Naive thymus-derived CD4-positive, alpha-beta T cell (primary cell): ENCODE data around the gene STX17. TPM values are rescaled to one million over a fixed set of nuclear protein-coding genes. Genes with fewer than 3 reads are reported as not detected.

Experiments used
- ATAC-seq: fragments of 150-1000 bp; cut with Tn5 transposase; 2 replicates; pipeline ENCODE4 v1.10.0; 2021; ENCODE audit warnings: mild to moderate bottlenecking, moderate library complexity
- CTCF ChIA-PET: fragments of 350-600 bp; sonication (Branson Sonifier 250); formaldehyde crosslinking; loops from one replicate; lab custom pipeline; 2021; ENCODE audit warnings: antibody characterized with exemption; lab: Charles Lee
- POLR2A ChIA-PET: fragments of 350-600 bp; sonication (Branson Sonifier 250); formaldehyde crosslinking; loops from one replicate; lab custom pipeline; 2021; ENCODE audit warnings: antibody characterized with exemption, inconsistent platforms; lab: Charles Lee
- DNase-seq, 9 donors: peaks; one replicate each; pipeline versions ENCODE4 v3.0.0 to v3.0.0-alpha.2; 2020 to 2022; ENCODE audit warnings: mixed read lengths in 1 of 9
- H3K27ac ChIP-seq: one replicate; pipeline ENCODE4 v1.7.0; 2013; ENCODE audit warnings: mild to moderate bottlenecking, low read depth, low read length, moderate library complexity
- H3K27me3 ChIP-seq, 2 donors: one replicate each; pipeline ENCODE4 v1.7.0; 2013; ENCODE audit warnings: low read length in 2 of 2, mild to moderate bottlenecking in 2 of 2, moderate library complexity in 2 of 2; ENCODE audit not compliant: control insufficient read depth in 2 of 2, insufficient read depth in 2 of 2
- H3K36me3 ChIP-seq, 3 experiments: 1 replicate in 2 of 3; 2 replicates in 1 of 3; pipeline ENCODE4 v1.7.0; 2013; ENCODE audit warnings: low read length in 3 of 3, mild to moderate bottlenecking in 3 of 3, moderate library complexity in 1 of 3; ENCODE audit not compliant: insufficient read depth in 3 of 3, control insufficient read depth in 2 of 3
- H3K4me1 ChIP-seq, 2 donors: one replicate each; pipeline ENCODE4 v1.7.0; 2013; ENCODE audit warnings: low read length in 2 of 2, mild to moderate bottlenecking in 2 of 2, moderate library complexity in 1 of 2; ENCODE audit not compliant: control insufficient read depth in 2 of 2, insufficient read depth in 2 of 2
- H3K4me3 ChIP-seq: 2 replicates; pipeline ENCODE4 v1.7.0; 2013; ENCODE audit warnings: mild to moderate bottlenecking, low read length
- H3K9me3 ChIP-seq, 3 experiments: 1 replicate in 2 of 3; 2 replicates in 1 of 3; pipeline ENCODE4 v1.7.0; 2013; ENCODE audit warnings: low read length in 3 of 3; ENCODE audit not compliant: control insufficient read depth in 2 of 3
- H3K27ac Mint-ChIP-seq, 9 donors: one replicate each; pipeline ENCODE4 v1.8.0; 2020 to 2022; ENCODE audit warnings: mixed read lengths in 9 of 9, mild to moderate bottlenecking in 8 of 9, moderate library complexity in 5 of 9, inconsistent platforms in 2 of 9
- H3K27me3 Mint-ChIP-seq, 5 donors: one replicate each; pipeline ENCODE4 v1.8.0; 2021 to 2022; ENCODE audit warnings: mixed read lengths in 5 of 5, mild to moderate bottlenecking in 1 of 5
- H3K36me3 Mint-ChIP-seq, 5 donors: one replicate each; pipeline ENCODE4 v1.8.0; 2020 to 2022; ENCODE audit warnings: mixed read lengths in 5 of 5, mild to moderate bottlenecking in 3 of 5, inconsistent platforms in 1 of 5
- H3K4me1 Mint-ChIP-seq, 7 donors: one replicate each; pipeline ENCODE4 v1.8.0; 2020 to 2022; ENCODE audit warnings: mixed read lengths in 7 of 7, mild to moderate bottlenecking in 3 of 7, inconsistent platforms in 1 of 7
- H3K4me3 Mint-ChIP-seq, 10 donors: one replicate each; pipeline ENCODE4 v1.8.0; 2020 to 2022; ENCODE audit warnings: mild to moderate bottlenecking in 10 of 10, mixed read lengths in 10 of 10, moderate library complexity in 6 of 10, inconsistent platforms in 2 of 10
- H3K9me3 Mint-ChIP-seq, 11 donors: one replicate each; pipeline ENCODE4 v1.8.0; 2020 to 2022; ENCODE audit warnings: mixed read lengths in 11 of 11, mild to moderate bottlenecking in 4 of 11, inconsistent platforms in 1 of 11, moderate library complexity in 1 of 11
- intact Hi-C, 2 donors: fragments of 100-400 bp; cut with micrococcal nuclease; formaldehyde crosslinking; loops; one replicate each; pipeline ENCODE4 v1.15.1; 2023
- polyA plus RNA-seq, 2 donors: library from polyadenylated mRNA; unstranded; fragments of 300-500 nt; fragmentation: Illumina TruSeq; gene quantifications; one replicate each; pipeline ENCODE4 v1.2.3, GENCODE V29; 2021
- total RNA-seq, 6 experiments: library from RNA in 5 of 6; stranded (reverse) in 5 of 6; gene quantifications; 1 replicate in 5 of 6; 2 replicates in 1 of 6; pipeline ENCODE4 v1.2.3 and lab custom pipeline; 2021 to 2026

Gene STX17
- total and polyA plus RNA-seq, 7 experiments from 2014 or later, result 33.7 to 63.2 (median 39.8) TPM

- H3K27ac ChIP-seq, result no peak overlapping the region
- no peak overlapping the region for H3K4me3 Mint-ChIP-seq
- H3K36me3 ChIP-seq, result no peaks in the 10 kb centered on the region
- DNase-seq (no peak), ATAC-seq (no peak)
- intact Hi-C loops, result loop anchor here in 1 of 2 donors (5.0 to 10.0 kb wide), 2 partner anchors 44 to 142 kb away; partner anchors contain the start of gene NR4A3
- CTCF ChIA-PET, result no interaction called here
- H3K27me3 ChIP-seq, result no peaks in the 10 kb centered on the region
- H3K27ac Mint-ChIP-seq, result no peak overlapping the region
- peaks cover 0 to 2% (median 0%) of the 10 kb centered on the region in 11 donors for H3K9me3 Mint-ChIP-seq
- POLR2A ChIA-PET, result no interaction called here
- peaks cover 0 to 33% (median 0%) of the 10 kb centered on the region in 7 donors for H3K4me1 Mint-ChIP-seq
- H3K4me1 ChIP-seq, result no peaks in the 10 kb centered on the region
- H3K9me3 ChIP-seq, result no peaks in the 10 kb centered on the region
- H3K36me3 Mint-ChIP-seq, result peaks cover 0 to 12% (median 0%) of the 10 kb centered on the region in 5 donors
- no peak overlapping the region for H3K4me3 ChIP-seq
- H3K27me3 Mint-ChIP-seq, result no peaks in the 10 kb centered on the region
These were observed 40.1 kb upstream of the STX17 start for GRCh38 chr9:99866398-99866797.

DNA sequence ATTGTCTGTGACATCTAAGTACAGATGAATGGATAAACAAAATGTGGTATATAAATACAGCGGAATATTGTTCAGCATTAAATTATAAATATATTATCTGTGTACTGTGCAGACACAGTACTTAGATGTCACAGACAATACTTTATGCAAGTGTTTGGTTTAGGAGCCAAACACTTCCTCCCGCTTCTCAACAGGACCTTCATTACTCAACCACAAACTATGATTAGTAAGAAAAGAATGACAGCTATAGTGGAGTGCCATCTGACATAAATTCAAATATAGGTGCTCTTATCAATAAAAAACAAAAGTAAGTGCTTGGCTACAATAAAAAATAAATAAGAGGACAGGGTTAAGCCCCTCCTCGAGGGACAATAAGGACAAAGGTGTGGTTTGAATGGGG, 38.9 kb upstream of the STX17 start:
- H3K4me1 ChIP-seq, result no peaks in the 10 kb centered on the region
- ATAC-seq (no peak), DNase-seq (no peak)
- H3K27me3 ChIP-seq, result no peaks in the 10 kb centered on the region
- H3K27me3 Mint-ChIP-seq, result no peaks in the 10 kb centered on the region
- ChIA-PET POLR2A (no interaction called here), CTCF (no interaction called here)
- peaks cover 0 to 2% (median 0%) of the 10 kb centered on the region in 11 donors for H3K9me3 Mint-ChIP-seq
- no peak overlapping the region for H3K4me3 ChIP-seq
- H3K27ac Mint-ChIP-seq, result peak overlapping the region in 1 of 9 donors; percentile 60
- H3K4me1 Mint-ChIP-seq, result peaks cover 0 to 33% (median 0%) of the 10 kb centered on the region in 7 donors
- H3K9me3 ChIP-seq, result no peaks in the 10 kb centered on the region
- no peak overlapping the region for H3K27ac ChIP-seq
- H3K36me3 ChIP-seq, result no peaks in the 10 kb centered on the region
- H3K4me3 Mint-ChIP-seq, result peak overlapping the region in 1 of 10 donors; percentile 15
- intact Hi-C loops, result loop anchor here in 1 of 2 donors (5.0 to 10.0 kb wide), 2 partner anchors 45 to 143 kb away; partner anchors contain the start of gene NR4A3
- peaks cover 0 to 9% (median 0%) of the 10 kb centered on the region in 5 donors for H3K36me3 Mint-ChIP-seq

DNA sequence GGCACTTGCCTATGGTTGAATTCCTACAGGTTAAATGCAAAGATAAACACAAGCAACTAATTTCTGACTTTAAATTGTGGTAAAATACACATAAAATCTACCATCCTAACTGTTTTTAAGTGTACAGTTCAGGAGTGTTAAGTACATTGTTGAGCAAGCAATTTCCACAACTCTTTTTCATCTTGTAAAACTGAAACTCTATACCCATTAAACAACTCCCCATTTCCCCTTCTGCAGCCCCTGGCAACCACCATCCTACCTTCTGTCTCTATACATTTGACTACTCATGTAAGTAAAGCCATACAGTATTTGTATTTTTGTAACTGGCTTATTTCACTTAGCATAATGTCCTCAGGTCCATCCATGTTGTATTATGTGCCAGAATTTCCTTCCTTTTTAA, 38.5 kb upstream of the STX17 start:
- H3K27ac ChIP-seq, result no peak overlapping the region
- Mint-ChIP-seq H3K27ac (no peak overlapping the region), H3K4me1 (peaks cover 0 to 33% (median 0%) of the 10 kb centered on the region in 7 donors), H3K36me3 (peaks cover 0 to 6% (median 0%) of the 10 kb centered on the region in 5 donors), H3K27me3 (no peaks in the 10 kb centered on the region), H3K4me3 (peak overlapping the region in 1 of 10 donors; percentile 15), H3K9me3 (no peaks in the 10 kb centered on the region)
- H3K36me3 ChIP-seq, result no peaks in the 10 kb centered on the region
- POLR2A ChIA-PET, result no interaction called here
- H3K4me1 ChIP-seq, result no peaks in the 10 kb centered on the region
- H3K4me3 ChIP-seq, result no peak overlapping the region
- no peaks in the 10 kb centered on the region for H3K9me3 ChIP-seq
- no peak for ATAC-seq
- DNase-seq, result no peak
- CTCF ChIA-PET, result no interaction called here
- no peaks in the 10 kb centered on the region for H3K27me3 ChIP-seq
- intact Hi-C loops, result loop anchor here in 1 of 2 donors (5.0 to 10.0 kb wide), 2 partner anchors 46 to 143 kb away; partner anchors contain the start of gene NR4A3

DNA sequence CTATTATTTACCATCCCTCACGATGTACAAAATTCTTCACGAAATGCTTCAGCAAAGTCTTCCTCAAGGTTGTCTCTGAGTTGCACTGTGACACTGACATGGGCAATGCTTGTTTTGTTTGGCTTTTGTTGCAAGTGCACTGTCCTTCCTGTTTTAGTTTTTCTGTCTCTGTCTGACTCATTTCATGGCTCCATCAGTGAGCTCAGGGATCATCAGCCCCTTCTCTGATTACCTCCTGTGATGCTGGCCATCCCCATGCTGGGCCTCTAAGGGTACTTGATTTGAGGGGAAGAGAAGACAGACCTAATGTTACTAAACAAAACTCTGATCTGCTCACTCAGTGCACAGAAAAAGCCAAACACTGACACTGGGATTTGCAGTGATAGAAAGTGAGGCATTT, 37.6 kb upstream of the STX17 start:
- no peak for ATAC-seq
- no peaks in the 10 kb centered on the region for H3K36me3 Mint-ChIP-seq
- CTCF ChIA-PET, result interaction anchor here (0.6 kb wide), 1 partner anchor 635 kb away, joined by 3 read pairs; no protein-coding TSS in a partner anchor
- Histone ChIP-seq H3K36me3 (no peaks in the 10 kb centered on the region), H3K27ac (no peak overlapping the region), H3K27me3 (no peaks in the 10 kb centered on the region), H3K9me3 (no peaks in the 10 kb centered on the region), H3K4me1 (no peaks in the 10 kb centered on the region), H3K4me3 (no peak overlapping the region)
- no peak for DNase-seq
- POLR2A ChIA-PET, result no interaction called here
- H3K4me3 Mint-ChIP-seq, result peak overlapping the region in 1 of 10 donors; percentile 24
- H3K9me3 Mint-ChIP-seq, result no peaks in the 10 kb centered on the region
- H3K27ac Mint-ChIP-seq, result peak overlapping the region in 1 of 9 donors; percentile 68
- peaks cover 0 to 36% (median 0%) of the 10 kb centered on the region in 7 donors for H3K4me1 Mint-ChIP-seq
- intact Hi-C loops, result loop anchor here in 1 of 2 donors (5.0 to 10.0 kb wide), 2 partner anchors 47 to 144 kb away; partner anchors contain the start of gene NR4A3
- H3K27me3 Mint-ChIP-seq, result no peaks in the 10 kb centered on the region

- ChIA-PET POLR2A (no interaction called here), CTCF (no interaction called here)
- DNase-seq (no peak), ATAC-seq (no peak)
- Histone ChIP-seq H3K4me3 (no peak overlapping the region), H3K36me3 (no peaks in the 10 kb centered on the region), H3K9me3 (no peaks in the 10 kb centered on the region), H3K27me3 (no peaks in the 10 kb centered on the region), H3K27ac (no peak overlapping the region), H3K4me1 (no peaks in the 10 kb centered on the region)
- Mint-ChIP-seq H3K27me3 (peaks cover 0 to 3% (median 0%) of the 10 kb centered on the region in 5 donors), H3K36me3 (peaks cover 0 to under 1% (median 0%) of the 10 kb centered on the region in 5 donors), H3K4me1 (peaks cover 0 to 36% (median 0%) of the 10 kb centered on the region in 7 donors), H3K9me3 (no peaks in the 10 kb centered on the region), H3K4me3 (no peak overlapping the region), H3K27ac (no peak overlapping the region)
- intact Hi-C loops, result no loop called here
These were observed 36.3 kb upstream of the STX17 start for GRCh38 chr9:99870126-99870525.

- Mint-ChIP-seq H3K4me3 (no peak overlapping the region), H3K4me1 (peaks cover 0 to 22% (median 0%) of the 10 kb centered on the region in 7 donors), H3K9me3 (peaks cover 0 to 3% (median 0%) of the 10 kb centered on the region in 11 donors), H3K27ac (no peak overlapping the region), H3K27me3 (peaks cover 0 to 11% (median 0%) of the 10 kb centered on the region in 5 donors), H3K36me3 (peaks cover 0 to 6% (median 0%) of the 10 kb centered on the region in 5 donors)
- Histone ChIP-seq H3K9me3 (no peaks in the 10 kb centered on the region), H3K36me3 (no peaks in the 10 kb centered on the region), H3K27ac (no peak overlapping the region), H3K4me3 (no peak overlapping the region), H3K4me1 (no peaks in the 10 kb centered on the region), H3K27me3 (no peaks in the 10 kb centered on the region)
- CTCF ChIA-PET, result no interaction called here
- intact Hi-C loops, result no loop called here
- ATAC-seq, result no peak
- POLR2A ChIA-PET, result no interaction called here
- DNase-seq, result no peak
These were observed 32.9 kb upstream of the STX17 start for GRCh38 chr9:99873531-99873930.
